ENCODE results near the gene PPP2CA. TPM values are rescaled to one million over a fixed set of nuclear protein-coding genes. Genes with fewer than 3 reads are reported as not detected.

PPP2CA gene
- polyA plus RNA-seq, 2 of the 4 experiments (the other 2 are of a cell fraction), result 273 to 357 TPM

GRCh38 chr5:134236318-134236717 lies 10.4 kb upstream of the PPP2CA start:
- POLR2A ChIA-PET, result interaction anchor here (1.1 to 2.9 kb wide), 3 partner anchors 10 to 60 kb away, joined by 3 to 20 read pairs (median 4); partner anchors contain the start of gene PPP2CA
- no peak overlapping the region for H3K4me3 ChIP-seq
- no peak for DNase-seq (ENCODE audit: low read depth in 1 of 2, low spot score in 1 of 2)
- H3K4me2 ChIP-seq, result no peak overlapping the region
- 72% methylated on average over 2 of the region's 2 CpGs for WGBS (ENCODE audit: missing lambda C conversion rate)
- H3K4me1 ChIP-seq, result peaks cover 15% of the 10 kb centered on the region
- no peak for ATAC-seq
- no peak for TF ChIP-seq RCOR1 (IDR thresholded peaks at IDR 0.05; ENCODE audit: low read depth, low read length)
- TF ChIP-seq JUN (IDR thresholded peaks at IDR 0.05), result no peak
- no peak for TF ChIP-seq POLR2A (IDR thresholded peaks at IDR 0.05; ENCODE audit: low read length)
- TF ChIP-seq EHF (CRISPR knock-in tag; IDR thresholded peaks at IDR 0.05), result no peak
- TF ChIP-seq CTCF (IDR thresholded peaks at IDR 0.05), result no peak
- no peak for TF ChIP-seq FOSB (CRISPR knock-in tag; IDR thresholded peaks at IDR 0.05)
- no peak for TF ChIP-seq GATA3 (IDR thresholded peaks at IDR 0.05; ENCODE audit: borderline replicate concordance)
- TF ChIP-seq ATOH8 (CRISPR knock-in tag; IDR thresholded peaks at IDR 0.05; ENCODE audit: low read depth), result no peak
- TF ChIP-seq REST (IDR thresholded peaks at IDR 0.05), result no peak
- no peak for TF ChIP-seq ELK1 (IDR thresholded peaks at IDR 0.05; ENCODE audit: low read depth, low read length)
- TF ChIP-seq MAX (IDR thresholded peaks at IDR 0.05), result no peak
- TF ChIP-seq POLR2AphosphoS2 (conservative IDR thresholded peaks at IDR 0.05; ENCODE audit: low read length), result no peak
- no peak for TF ChIP-seq SMC3 (IDR thresholded peaks at IDR 0.05)
- no peak for TF ChIP-seq HEYL (CRISPR knock-in tag; IDR thresholded peaks at IDR 0.05)
- TF ChIP-seq NPAS2 (CRISPR knock-in tag; IDR thresholded peaks at IDR 0.05; ENCODE audit: borderline replicate concordance), result no peak
- no peak for TF ChIP-seq ZNF302 (CRISPR knock-in tag; IDR thresholded peaks at IDR 0.05)
- no peaks in the 10 kb centered on the region for H3K9me3 ChIP-seq
- CTCF ChIA-PET, result interaction anchor here (0.6 to 3.4 kb wide), 8 partner anchors 8 to 67 kb away, joined by 3 to 11 read pairs (median 4); partner anchors contain the start of gene PPP2CA
- no peak for FAIRE-seq
- no peak overlapping the region for H3K27ac ChIP-seq

GRCh38 chr5:134228624-134229023 lies 2.8 kb upstream of the PPP2CA start:
- DNase-seq (ENCODE audit: low read depth in 1 of 2, low spot score in 1 of 2), result no peak
- Histone ChIP-seq H3K4me3 (no peak overlapping the region), H3K4me1 (peaks cover 15% of the 10 kb centered on the region), H3K27ac (no peak overlapping the region), H3K4me2 (no peak overlapping the region), H3K9me3 (no peaks in the 10 kb centered on the region)
- TF ChIP-seq BCL3 (IDR thresholded peaks at IDR 0.05) (no peak), BHLHE40 (IDR thresholded peaks at IDR 0.05; ENCODE audit: low read depth, low read length) (no peak), HMGXB4 (CRISPR knock-in tag; IDR thresholded peaks at IDR 0.05; ENCODE audit: borderline replicate concordance) (no peak), CBX8 (IDR thresholded peaks at IDR 0.05) (no peak)
- no peak for FAIRE-seq
- ChIA-PET POLR2A (no interaction called here), CTCF (interaction anchor here (0.8 to 1.2 kb wide), 3 partner anchors 8 to 60 kb away, joined by 3 to 6 read pairs (median 3); no protein-coding TSS in a partner anchor)
- no peak for ATAC-seq
